CD14-positive monocyte (primary cell): ENCODE measurements around the gene DLG1. TPM values are rescaled to one million over a fixed set of nuclear protein-coding genes. Genes with fewer than 3 reads are reported as not detected.

Experiments used
- DNase-seq, 3 donors: peaks; one replicate each; pipeline ENCODE4 v3.0.0-alpha.2; 2011 to 2022
- H2AFZ ChIP-seq: 2 replicates; pipeline ENCODE4 v1.6.0; 2012; ENCODE audit warnings: mild to moderate bottlenecking, low read depth, low read length, inconsistent platforms; ENCODE audit not compliant: insufficient read depth, poor library complexity, severe bottlenecking
- H3K27ac ChIP-seq, 2 donors: 1 replicate in 1 of 2; 2 replicates in 1 of 2; pipeline ENCODE4 v1.5.1; 2012 to 2013; ENCODE audit warnings: low read length in 2 of 2, control low read depth in 1 of 2, inconsistent platforms in 1 of 2, low read depth in 1 of 2, mild to moderate bottlenecking in 1 of 2
- H3K27me3 ChIP-seq, 2 donors: one replicate each; pipeline versions ENCODE4 v1.6.0 to v1.6.1; 2011 to 2013; ENCODE audit warnings: low read length in 2 of 2; ENCODE audit not compliant: control insufficient read depth in 2 of 2, insufficient read depth in 2 of 2
- H3K36me3 ChIP-seq, 2 donors: replicated peaks in 1 of 2; 1 replicate in 1 of 2; 2 replicates in 1 of 2; pipeline versions ENCODE4 v1.5.1 to v1.6.1; 2012 to 2013; ENCODE audit warnings: low read length in 2 of 2, control low read depth in 1 of 2, inconsistent platforms in 1 of 2, mild to moderate bottlenecking in 1 of 2; ENCODE audit not compliant: insufficient read depth in 2 of 2, control insufficient read depth in 1 of 2
- H3K4me1 ChIP-seq, 2 donors: 1 replicate in 1 of 2; 2 replicates in 1 of 2; pipeline versions ENCODE4 v1.5.1 to v1.6.1; 2012 to 2013; ENCODE audit warnings: low read length in 2 of 2, control low read depth in 1 of 2, inconsistent platforms in 1 of 2, mild to moderate bottlenecking in 1 of 2, moderate library complexity in 1 of 2; ENCODE audit not compliant: insufficient read depth in 2 of 2, control insufficient read depth in 1 of 2
- H3K4me2 ChIP-seq: replicated peaks from 2 replicates; pipeline ENCODE3; 2012; ENCODE audit warnings: low read length, moderate library complexity, mild to moderate bottlenecking; ENCODE audit not compliant: poor library complexity, severe bottlenecking; ENCODE audit errors: extremely low read depth
- H3K4me3 ChIP-seq, 3 experiments: fragments of 200-600 bp in 1 of 3; sonication (generic) in 1 of 3; replicated peaks in 1 of 3; 1 replicate in 2 of 3; 2 replicates in 1 of 3; pipeline ENCODE4 v1.5.1; 2011 to 2013; ENCODE audit warnings: low read length in 3 of 3, mild to moderate bottlenecking in 3 of 3, control low read depth in 2 of 3, low read depth in 2 of 3, inconsistent platforms in 1 of 3, moderate library complexity in 1 of 3
- H3K79me2 ChIP-seq: 2 replicates; pipeline ENCODE4 v1.6.0; 2012; ENCODE audit warnings: mild to moderate bottlenecking, control low read depth, inconsistent platforms, low read length, moderate library complexity; ENCODE audit not compliant: insufficient read depth
- H3K9ac ChIP-seq: 2 replicates; pipeline ENCODE4 v1.6.0; 2017; ENCODE audit warnings: low read length, mild to moderate bottlenecking; ENCODE audit not compliant: insufficient read depth, poor library complexity, severe bottlenecking
- H3K9me3 ChIP-seq, 2 donors: replicated peaks in 1 of 2; 1 replicate in 1 of 2; 2 replicates in 1 of 2; pipeline versions ENCODE4 v1.5.1 to v1.6.1; 2012 to 2013; ENCODE audit warnings: low read length in 2 of 2, control low read depth in 1 of 2; ENCODE audit not compliant: control insufficient read depth in 1 of 2, insufficient read depth in 1 of 2
- H4K20me1 ChIP-seq: 2 replicates; pipeline ENCODE4 v1.6.0; 2012; ENCODE audit warnings: mild to moderate bottlenecking, low read length, control low read depth, moderate library complexity; ENCODE audit not compliant: insufficient read depth
- H3K27ac Mint-ChIP-seq, 7 donors: one replicate each; pipeline ENCODE4 v1.8.0; 2020; ENCODE audit warnings: mild to moderate bottlenecking in 7 of 7, mixed read lengths in 7 of 7, moderate library complexity in 6 of 7, inconsistent platforms in 2 of 7
- H3K27me3 Mint-ChIP-seq, 3 donors: one replicate each; pipeline ENCODE4 v1.8.0; 2021 to 2022; ENCODE audit warnings: low read depth in 3 of 3, mild to moderate bottlenecking in 3 of 3, mixed read lengths in 3 of 3, moderate library complexity in 3 of 3, inconsistent platforms in 1 of 3
- H3K36me3 Mint-ChIP-seq, 2 donors: one replicate each; pipeline ENCODE4 v1.8.0; 2020; ENCODE audit warnings: mixed read lengths in 2 of 2, inconsistent platforms in 1 of 2, mild to moderate bottlenecking in 1 of 2
- H3K4me1 Mint-ChIP-seq: one replicate; pipeline ENCODE4 v1.8.0; 2020; ENCODE audit warnings: mild to moderate bottlenecking, mixed read lengths
- H3K4me3 Mint-ChIP-seq, 2 donors: one replicate each; pipeline ENCODE4 v1.8.0; 2020; ENCODE audit warnings: mild to moderate bottlenecking in 2 of 2, mixed read lengths in 2 of 2, moderate library complexity in 1 of 2
- H3K9me3 Mint-ChIP-seq, 7 donors: one replicate each; pipeline ENCODE4 v1.8.0; 2020 to 2022; ENCODE audit warnings: mixed read lengths in 7 of 7, mild to moderate bottlenecking in 6 of 7, moderate library complexity in 6 of 7, inconsistent platforms in 2 of 7
- WGBS: methylation state at CpG from one replicate; pipeline ENCODE4 v1.1.5; 2013; ENCODE audit warnings: missing lambda C conversion rate; ENCODE audit not compliant: insufficient coverage; 5-methylcytosine and 5-hydroxymethylcytosine counted together
- intact Hi-C, 2 donors: fragments of 100-400 bp; cut with micrococcal nuclease; formaldehyde crosslinking; loops; one replicate each; pipeline versions ENCODE4 v1.15.0 to v1.15.1; 2023
- polyA plus RNA-seq, 3 donors: library from polyadenylated mRNA; depleted of rRNA in 1 of 3; unstranded in 2 of 3; stranded (reverse) in 1 of 3; fragments of 300-500 nt in 2 of 3; fragments of >200 nt in 1 of 3; fragmentation: Illumina TruSeq in 2 of 3; gene quantifications; 1 replicate in 2 of 3; 2 replicates in 1 of 3; pipeline ENCODE4 v1.2.3, GENCODE V29; 2012 to 2021
- TF ChIP-seq, protein P1 (sequence below): fragments of 200-600 bp; IDR thresholded peaks from one replicate; pipeline ENCODE4 v1.8.0; 2022; ENCODE audit warnings: antibody characterized with exemption, mild to moderate bottlenecking

DLG1 gene
- polyA plus RNA-seq, 3 donors: 6.5 to 21.9 (median 10.2) TPM

DNA sequence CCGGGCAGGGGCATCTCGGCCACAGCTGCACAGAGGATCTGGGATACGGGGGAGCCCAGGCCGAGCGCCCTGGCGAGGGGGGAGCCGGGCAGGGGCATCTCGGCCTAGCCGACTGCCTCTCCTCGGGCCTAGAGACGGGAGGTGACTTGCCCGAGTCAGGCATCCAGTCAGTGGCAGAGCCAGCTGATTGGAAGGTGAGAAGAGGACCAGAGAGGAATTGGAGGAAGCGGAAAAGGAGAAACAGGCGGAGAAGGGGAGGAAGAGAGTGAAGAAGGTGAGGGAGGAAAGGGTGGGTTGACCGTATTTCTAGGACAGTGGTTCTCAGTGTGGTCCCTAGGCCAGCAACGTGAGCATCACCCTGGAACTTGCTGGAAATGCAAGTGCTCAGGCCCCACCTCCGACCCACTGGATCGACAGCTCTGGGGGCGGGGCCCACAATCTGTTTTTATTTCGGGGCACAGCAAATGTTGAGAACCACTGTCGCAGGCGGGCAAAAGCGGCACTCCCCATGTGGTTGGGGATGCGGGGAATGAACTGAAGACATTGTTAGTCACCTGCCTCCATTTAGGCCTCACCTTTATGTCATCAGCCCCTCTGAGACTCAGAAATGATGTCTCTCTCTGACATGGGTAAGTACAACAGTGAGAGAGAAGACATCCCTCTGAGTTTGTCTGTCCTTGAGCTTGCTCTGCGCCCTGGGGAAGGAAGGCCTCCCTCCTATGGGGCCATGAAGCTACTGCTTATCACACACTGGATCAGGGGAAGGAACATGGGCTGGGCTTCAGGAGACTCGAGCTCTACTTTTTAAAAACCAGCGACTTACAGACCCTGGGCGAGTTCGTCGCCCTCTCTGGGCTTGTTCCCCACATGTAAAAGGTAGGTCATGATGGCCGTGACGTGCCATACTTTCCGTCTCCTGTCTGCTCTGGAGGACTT lies 267.8 kb downstream of the DLG1 start:
- peak overlapping the region; percentile 82 for H3K4me2 ChIP-seq

More for the DNA sequence above, 267.8 kb downstream of the DLG1 start:
- peak overlapping the region; percentile 87 to 96 (median 90) for H3K27ac Mint-ChIP-seq
- TF ChIP-seq, protein P1, sequence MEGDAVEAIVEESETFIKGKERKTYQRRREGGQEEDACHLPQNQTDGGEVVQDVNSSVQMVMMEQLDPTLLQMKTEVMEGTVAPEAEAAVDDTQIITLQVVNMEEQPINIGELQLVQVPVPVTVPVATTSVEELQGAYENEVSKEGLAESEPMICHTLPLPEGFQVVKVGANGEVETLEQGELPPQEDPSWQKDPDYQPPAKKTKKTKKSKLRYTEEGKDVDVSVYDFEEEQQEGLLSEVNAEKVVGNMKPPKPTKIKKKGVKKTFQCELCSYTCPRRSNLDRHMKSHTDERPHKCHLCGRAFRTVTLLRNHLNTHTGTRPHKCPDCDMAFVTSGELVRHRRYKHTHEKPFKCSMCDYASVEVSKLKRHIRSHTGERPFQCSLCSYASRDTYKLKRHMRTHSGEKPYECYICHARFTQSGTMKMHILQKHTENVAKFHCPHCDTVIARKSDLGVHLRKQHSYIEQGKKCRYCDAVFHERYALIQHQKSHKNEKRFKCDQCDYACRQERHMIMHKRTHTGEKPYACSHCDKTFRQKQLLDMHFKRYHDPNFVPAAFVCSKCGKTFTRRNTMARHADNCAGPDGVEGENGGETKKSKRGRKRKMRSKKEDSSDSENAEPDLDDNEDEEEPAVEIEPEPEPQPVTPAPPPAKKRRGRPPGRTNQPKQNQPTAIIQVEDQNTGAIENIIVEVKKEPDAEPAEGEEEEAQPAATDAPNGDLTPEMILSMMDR: no peak
- no peaks in the 10 kb centered on the region for H3K36me3 ChIP-seq
- intact Hi-C loops: no loop called here
- peak overlapping the region in 1 of 2 donors; percentile 42 for H3K4me3 Mint-ChIP-seq
- H3K27me3 ChIP-seq: peaks cover 6 to 21% of the 10 kb centered on the region in 2 donors
- H4K20me1 ChIP-seq: no peaks in the 10 kb centered on the region
- 87% methylated on average over 21 of the region's 33 CpGs for WGBS
- peaks cover 0 to 11% (median 2%) of the 10 kb centered on the region in 7 donors for H3K9me3 Mint-ChIP-seq
- H3K27ac ChIP-seq: peak overlapping the region; percentile 11 to 71
- H3K4me3 ChIP-seq: peak overlapping the region in 1 of 3 experiments; percentile 11
- peaks cover 34 to 44% of the 10 kb centered on the region in 2 donors for H3K4me1 ChIP-seq
- peaks cover 20 to 41% (median 30%) of the 10 kb centered on the region in 3 donors for H3K27me3 Mint-ChIP-seq
- no peaks in the 10 kb centered on the region for H3K79me2 ChIP-seq
- peaks cover 0 to 4% of the 10 kb centered on the region in 2 donors for H3K36me3 Mint-ChIP-seq
- no peak overlapping the region for H2AFZ ChIP-seq
- H3K9ac ChIP-seq: no peak overlapping the region
- no peaks in the 10 kb centered on the region for H3K9me3 ChIP-seq
- H3K4me1 Mint-ChIP-seq: peaks cover 31% of the 10 kb centered on the region
- peak in 1 of 3 donors; percentile 3 for DNase-seq
